ENCODE results near the gene TICRR.

Gene TICRR

DNA sequence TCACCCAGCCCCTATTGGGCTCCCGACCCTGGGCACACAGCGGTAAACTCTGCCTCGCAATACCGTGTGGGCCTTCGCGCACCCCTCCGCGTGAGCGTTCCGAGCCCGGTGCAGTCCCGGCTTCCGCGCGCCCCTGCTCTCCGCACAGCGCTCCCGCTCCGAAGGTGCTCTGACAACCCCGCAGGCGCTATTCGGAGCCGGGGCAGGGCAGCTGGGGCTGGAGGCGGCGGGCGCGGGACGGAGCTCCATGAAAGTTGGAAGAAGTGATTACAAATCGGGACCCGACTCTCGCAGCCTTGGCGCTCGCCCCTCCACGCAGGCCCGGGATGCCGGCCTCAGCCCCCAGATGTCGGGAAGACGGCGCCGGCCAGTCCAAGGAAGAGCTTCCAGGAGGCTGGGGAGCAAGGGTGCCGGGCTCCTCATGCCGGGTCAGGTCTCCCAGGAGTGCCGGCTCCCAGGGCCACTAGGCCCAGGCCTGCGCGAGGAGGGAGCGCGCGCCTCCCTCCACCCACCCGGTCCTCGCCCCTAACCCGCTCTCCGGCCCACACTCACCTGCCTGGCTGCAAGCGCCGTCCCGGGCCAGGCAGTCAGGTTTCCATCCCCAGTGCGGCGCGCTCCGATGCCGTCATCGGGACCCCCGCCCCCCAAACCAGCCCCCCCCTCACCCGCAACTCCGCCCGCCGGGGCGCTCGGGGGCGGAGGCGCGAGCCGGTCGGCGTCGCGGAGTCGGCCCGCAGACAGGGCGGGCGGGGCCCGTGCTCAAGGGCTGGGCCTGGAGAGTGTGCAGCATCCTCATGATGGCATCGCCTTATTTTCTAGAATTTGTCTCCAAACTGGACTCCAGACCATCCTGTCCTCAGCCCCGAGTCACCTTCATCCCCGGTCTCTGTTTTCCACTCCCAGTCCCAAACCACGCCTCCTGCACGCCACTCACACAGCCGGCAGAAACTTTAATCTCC is 79.9 kb downstream of the TICRR start, which contains the start of gene KIF7:
TSS of gene KIF7 (minus strand) at position 621 of the 959 bp plus-strand sequence. CDS start 2,537 bp downstream, outside the sequence.
- peak in 1 of 2 experiments; percentile 73 for DNase-seq

DNA sequence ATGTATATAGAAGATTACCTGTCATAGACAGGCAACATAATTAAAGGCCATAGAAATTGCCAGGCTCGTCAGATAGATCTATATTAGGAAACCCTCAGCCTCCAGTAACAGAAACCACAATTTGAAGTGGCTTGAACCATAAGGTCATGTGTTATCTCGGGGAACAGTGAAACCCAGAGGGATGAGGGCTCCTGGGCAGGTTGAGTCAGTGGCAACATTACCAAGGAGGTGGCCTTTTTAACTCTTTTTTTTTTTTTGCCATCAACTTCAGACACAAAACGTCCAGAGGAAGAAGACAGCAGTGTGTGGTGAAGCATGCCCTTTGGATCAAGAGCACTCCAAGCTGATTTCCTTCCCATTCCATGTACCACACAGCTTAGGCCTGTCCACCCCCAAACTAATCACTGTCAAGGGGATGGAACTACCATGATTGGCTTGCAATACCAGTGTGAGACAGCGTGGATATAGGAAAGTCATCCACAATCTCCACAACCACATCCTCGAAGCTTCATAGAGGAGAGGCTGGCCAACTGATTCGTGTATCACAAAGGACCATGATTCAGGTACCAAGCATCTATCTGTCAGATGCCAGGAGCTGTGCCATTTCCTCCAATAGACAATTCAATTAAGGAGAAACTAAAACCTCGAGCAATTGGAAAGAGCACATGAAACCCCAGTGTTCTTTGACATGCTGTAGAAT is 81.0 kb downstream of the TICRR start:
- no peak for DNase-seq

DNA sequence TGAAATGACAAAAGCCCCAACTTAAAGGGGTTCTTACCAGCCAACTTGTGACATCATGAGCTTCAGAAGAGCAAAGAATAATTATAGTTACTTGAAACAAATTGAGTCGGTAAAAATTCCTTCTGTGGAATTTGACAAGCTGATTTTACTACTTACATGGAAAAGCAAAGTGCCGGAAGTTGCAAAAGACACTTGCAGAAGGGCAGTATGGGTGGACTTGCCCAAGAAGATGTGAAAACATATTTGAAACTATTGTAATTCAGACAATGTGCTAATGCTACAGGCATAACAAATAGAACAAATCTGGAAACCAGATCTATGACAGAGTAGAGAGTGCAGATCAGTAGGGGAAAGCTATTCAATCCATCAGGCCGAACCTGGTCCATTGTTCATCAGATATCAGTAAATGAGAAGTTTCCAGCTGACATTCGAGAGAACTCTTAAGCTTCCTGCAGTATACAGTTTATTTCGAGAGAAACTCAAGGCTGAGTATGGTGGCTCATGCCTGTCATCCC is 82.5 kb downstream of the TICRR start:
- DNase-seq, result no peak

DNA sequence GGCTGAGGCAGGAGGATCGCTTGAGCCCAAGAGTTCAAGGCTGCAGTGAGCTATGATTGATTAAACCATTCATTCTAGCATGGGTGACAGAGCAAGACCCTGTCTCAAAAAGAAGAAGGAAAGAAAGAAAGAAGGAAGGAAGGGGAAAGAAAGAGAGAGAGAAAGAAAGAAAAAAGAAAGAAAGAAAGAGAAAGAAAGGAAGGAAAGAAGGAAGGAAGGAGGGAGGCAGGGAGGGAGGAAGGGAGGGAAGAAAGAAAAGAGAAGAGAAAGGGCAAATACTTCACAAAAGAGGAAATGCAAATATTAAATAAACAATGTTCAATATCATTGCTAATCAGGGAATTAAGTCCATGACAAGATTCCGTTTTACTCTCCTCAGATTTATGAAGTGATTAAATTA is 84.0 kb downstream of the TICRR start:
- DNase-seq, result no peak

DNA sequence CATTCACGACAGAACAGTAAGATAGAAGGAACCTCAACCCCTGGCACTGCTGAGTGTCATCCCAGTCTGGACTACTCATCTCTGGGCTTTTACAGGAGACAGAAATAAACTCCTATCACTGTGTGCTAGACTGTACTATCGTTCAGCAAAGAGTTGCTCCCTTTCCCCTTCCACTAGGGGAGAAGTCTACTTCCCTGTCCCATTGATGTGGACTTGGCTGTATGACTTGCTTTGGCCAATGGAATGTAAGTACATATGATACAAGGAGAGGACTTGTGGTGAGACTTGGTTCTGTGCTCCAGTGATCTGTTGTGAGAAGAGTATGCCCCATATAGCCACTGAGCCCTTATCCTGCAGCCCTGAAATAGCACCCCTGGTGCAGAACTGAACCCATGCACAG is 85.3 kb downstream of the TICRR start:
- no peak for DNase-seq

DNA sequence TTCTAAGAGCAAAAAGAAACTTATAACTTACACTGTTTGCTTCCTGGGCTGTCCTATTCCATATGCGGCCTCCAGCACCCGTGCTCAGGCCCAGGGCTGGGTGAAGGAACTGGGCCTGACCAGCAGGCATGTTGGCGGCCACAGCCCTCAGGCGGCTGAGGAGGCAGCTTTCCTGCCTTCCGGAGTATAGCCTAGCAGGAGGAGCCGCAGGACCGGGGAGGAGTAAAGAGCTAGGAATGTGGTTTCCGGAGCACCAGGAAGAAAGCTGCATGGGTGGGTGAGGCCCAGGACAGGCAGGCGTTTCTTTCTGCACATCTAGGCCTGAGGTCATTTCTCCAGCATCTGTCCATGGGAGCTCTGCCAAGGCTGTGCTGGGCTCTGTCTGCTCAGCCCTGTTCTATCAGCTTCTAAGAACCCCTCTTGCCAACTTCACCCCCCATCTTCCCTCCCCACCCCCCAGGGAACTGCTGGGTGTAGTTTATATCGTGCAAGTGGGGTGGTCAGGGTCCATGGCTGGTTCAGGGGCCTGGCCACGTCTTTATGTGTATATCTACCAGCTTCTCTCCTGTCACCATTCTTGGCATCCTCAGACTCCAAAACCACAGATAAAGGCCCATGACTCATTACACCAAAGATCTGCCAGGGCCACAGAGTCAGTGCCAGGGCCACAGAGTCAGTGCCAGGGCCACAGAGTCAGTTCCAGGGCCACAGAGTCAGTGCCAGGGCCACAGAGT is 87.8 kb downstream of the TICRR start:
- no peak for DNase-seq

DNA sequence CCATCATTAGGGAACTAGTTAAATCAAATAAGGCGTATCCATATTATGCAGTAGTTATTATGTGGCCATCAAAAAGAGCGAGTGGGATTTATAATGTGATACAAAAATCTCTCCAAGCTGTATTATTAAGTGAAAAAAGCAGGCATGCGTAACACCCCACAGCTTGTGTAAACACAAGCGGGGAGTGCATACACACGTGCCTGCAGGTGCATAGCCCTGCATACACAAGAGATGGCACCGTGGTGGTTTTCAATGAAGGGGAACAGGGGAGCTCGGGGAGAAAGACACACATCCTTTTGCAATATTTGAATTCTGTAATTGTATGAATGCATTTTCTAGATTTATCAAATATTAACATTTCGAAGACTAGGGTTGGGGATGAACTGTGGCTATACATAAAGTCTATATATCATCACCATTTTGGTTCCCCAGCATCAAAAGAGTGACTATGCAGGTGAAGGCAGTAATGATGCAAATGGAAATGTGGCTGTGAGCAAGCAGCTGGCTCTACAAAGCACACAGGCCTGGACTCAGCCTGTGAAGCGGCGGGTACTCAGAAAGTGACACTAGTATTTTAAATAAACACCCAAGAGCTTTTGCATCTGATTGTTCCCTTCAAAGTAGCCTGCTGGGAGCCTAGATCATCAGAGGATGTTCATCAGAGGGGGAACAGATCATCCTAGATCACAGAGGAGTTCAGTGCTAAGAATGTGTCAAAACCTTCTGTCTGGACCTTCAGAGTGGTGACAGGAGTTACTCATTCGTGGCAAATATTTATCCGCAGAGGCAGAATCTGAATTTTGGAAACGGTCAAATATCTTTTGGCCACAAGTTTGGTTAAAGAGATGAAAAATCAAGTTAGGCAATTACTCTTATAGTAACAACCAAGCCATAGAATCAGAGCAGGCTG is 89.4 kb downstream of the TICRR start:
- peak; percentile 77 to 84 for DNase-seq

DNA sequence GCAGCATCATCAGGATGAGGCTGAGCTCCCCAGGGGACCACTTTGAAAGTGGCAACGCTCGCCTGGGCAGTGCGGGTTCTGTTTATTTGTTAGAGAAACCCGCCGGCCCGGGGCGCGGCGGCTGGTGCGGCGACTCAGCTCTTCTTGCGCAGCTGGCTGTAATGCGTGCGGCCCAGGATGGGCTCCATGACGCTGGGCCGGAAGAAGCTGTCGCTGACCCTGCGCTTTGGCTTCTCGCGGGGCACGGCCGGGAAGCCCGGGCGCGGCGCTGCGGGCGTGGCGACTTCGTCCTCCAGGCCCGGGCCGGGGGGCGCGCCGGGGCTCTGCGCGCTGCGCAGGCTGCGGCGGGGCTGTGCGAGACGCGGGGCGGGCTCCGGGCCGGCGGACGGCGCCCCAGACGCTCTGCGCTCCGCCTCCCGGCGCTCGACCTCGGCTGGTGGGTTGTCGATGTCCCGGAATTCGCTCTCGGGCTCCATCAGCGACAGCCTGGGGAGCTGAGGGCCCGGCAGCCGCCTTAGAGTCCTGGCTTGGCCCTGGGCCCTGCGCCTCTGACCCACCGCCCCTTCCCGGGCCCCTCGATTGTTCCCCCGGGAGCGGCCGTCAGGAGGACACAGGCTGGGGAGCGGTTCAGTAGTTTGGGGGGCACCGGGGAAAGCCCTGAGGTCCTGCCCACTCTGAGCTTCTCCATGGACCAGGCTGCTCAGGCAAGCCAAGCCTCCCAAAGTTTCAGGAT is 90.3 kb downstream of the TICRR start:
- peak in 1 of 2 experiments; percentile 67 for DNase-seq

DNA sequence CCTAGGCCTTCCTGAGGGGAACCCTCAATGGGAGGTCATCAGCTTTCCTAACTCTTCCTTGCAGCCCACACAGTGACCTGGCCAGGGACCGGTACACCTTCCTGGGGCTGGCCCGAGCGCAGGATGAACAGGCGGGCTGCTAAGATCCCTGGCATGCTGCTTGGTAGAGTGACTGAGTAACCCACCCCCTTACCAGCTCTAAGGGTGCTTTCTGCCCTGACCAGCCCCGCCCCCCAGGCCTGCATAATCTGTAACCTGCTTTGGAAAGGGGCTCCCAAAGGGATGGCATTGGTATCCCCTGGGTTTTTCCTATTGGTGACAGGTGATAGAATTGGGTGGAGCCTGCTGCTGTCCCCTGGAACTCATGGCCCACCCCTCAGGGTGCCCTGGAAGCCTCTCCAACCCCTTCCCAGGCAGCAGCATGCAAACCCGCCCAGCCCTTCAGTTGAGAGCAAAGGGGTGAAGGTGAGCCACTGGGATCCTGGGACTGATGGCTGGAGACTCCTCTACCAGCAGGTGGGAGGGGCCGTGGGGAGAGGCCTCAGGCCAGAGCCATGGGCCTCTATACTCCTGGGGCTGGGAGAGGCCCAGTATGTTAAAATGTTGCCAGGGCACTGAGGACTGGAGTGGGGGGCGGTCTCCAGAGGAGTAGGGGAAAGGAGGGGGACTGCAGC is 91.1 kb downstream of the TICRR start:
- peak in 1 of 2 experiments; percentile 18 for DNase-seq

DNA sequence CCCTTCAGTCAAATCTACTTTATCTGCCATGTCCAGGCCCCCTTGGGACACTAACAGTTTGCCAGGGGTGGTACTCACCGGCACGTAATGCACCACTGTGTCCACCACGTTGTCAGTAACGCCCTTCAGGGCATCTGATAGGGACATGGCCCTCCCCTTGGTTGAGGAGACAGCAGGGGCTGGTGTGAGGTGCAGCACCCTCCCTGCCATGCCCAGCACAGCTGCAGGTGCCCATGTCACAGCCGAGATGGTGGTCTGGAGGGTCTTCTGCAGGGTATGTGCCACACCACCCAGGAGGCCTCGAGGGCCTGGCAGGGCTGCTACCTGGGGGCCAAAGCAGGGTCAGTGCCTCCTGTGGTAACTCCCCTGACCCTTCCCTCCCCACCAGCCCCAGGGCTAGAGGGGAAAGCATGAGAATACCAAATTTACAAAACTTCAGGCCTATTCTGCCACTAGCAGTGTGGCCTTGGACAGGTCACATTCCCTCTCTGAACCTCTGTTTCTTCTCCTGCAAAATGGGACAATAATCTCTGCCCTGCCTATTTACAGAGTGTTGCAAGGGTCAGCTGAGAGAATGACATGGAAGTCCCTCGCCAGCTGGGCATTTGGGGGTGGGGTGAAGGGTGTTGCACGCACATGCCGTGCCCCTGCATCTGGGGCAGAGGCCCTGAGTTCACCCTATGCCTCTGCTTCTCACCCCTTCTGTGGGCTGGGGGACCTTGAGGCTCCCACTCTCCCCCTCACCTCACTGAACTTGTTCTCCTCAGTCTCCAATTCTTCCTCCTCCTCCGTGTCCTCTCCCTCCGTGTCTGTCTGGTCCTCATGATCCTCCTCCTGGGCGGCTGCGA is 91.8 kb downstream of the TICRR start:
- no peak for DNase-seq

DNA sequence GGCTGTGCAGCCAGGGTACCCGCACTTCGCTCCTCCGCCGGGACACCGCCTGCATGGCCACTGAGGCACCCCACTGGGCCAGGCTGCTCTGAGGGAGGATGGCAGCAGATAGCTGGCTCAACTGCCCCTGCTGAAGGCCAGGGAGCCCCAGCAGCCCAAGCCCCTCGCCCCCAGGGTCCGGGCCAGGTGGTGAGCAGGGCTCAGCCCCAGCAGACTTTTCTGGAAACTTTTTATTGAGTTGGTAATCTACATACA is 92.4 kb downstream of the TICRR start:
- no peak for DNase-seq

DNA sequence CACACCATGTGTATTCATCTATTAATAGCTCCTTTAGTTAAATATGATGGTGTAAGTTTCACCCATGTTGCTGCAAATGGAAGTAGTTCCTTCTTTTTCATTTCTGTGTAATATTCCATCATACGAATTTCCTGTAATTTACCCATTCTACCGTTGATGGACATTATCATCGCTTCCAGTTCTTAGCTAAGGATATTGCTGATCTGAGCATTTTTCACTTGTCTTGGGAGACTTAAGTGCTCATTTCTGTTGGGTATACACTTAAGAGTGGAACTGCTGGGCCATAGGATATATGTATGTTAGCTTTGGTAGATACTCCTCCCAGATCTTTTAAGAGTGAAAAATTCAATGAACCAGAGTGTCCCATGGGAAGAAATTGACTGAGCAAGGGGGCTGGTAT is 92.9 kb downstream of the TICRR start:
- DNase-seq, result no peak

DNA sequence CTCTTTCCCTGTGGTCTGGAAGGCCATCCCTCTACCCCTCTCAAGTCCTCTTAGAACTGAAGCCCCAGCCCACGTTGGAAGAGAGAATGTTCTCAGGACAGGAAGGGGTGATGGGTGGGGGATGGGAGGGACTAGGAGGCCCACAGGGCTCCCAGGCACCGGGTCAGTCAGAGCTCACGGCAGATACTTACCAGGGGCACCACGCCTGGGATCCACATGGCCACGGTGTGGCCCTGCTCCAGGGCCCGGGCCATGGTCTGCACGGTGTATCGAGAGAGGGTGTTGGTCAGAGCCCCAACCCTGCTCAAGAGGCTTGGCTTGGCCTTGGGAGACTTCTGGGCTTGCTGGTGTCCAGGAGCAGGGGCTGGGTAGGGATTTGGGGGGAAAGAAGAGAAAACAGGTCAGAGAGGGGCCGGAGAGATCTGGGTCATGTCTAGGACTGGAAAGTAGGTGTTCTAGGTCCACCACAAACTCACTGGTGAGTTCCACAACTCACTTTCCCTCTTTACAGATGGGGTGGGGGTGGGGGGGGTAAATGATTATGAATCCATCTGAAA is 94.1 kb downstream of the TICRR start:
- no peak for DNase-seq

DNA sequence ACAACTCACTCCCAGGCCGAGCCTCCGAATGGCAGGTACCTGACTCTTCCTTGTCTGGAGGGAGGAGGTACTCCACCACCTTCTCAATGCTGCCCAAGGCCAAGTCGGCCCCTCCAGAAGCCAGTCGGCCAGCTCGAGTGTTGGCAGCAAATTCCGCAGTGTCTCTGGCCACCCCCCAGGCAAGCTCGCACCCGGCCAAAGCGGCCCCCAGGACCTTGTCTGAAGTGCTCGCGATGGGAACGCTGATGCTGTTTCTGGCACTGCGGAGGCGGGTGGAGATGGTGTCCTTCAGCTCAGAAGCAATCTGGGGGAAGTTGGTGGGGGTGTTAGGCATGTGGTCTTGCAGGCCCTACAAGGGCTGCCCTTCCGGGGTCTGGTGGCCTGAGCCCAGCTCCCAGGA is 94.7 kb downstream of the TICRR start:
- no peak for DNase-seq

DNA sequence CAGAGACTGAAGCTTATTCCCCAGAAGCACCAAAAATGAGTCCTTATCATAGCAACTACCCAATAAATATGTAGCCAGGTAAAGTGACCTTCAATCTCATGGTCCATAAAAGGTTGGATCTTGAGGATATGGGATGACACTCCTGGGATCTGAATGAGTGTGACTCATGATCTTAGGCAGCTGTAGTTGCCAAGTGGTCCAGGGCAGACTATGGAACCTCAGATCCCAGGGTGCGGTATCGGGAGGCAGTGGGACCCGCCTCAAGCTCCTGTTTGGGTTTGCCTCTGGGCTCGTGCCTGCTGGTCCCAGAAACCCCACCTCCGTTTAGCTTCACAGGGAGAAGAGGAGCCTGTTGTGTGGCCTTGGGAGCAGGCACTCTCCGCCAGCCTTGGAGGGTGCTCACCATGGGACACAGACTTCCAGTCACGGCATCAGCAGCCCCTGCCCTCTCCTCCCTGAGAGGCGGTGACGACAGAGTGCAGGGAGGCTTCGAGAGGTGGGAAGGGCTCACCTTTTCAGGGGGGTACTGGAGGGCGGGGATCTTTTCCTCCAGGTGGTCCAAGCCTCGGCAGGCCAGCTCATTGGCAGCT is 95.8 kb downstream of the TICRR start:
- no peak for DNase-seq

DNA sequence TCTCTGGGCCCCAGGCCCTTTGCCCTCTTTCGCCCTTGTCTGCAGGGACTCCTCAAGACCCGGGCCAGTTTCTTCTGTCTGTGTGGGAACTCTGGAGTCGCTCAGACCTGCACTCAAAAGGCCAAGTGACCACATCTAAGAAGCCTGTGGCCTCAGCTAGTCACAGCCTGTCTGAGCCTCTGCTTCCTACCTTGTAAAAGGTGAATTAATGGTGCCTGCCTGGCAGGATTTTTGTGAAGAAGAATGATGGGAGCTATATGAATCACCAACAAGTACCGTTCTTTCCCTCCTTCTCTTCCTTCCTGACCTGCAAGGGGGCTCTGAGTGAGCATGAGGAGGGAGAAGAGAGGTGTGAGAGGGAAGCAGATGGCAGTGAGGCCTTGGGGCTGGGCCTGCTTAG is 96.4 kb downstream of the TICRR start:
- no peak for DNase-seq

DNA sequence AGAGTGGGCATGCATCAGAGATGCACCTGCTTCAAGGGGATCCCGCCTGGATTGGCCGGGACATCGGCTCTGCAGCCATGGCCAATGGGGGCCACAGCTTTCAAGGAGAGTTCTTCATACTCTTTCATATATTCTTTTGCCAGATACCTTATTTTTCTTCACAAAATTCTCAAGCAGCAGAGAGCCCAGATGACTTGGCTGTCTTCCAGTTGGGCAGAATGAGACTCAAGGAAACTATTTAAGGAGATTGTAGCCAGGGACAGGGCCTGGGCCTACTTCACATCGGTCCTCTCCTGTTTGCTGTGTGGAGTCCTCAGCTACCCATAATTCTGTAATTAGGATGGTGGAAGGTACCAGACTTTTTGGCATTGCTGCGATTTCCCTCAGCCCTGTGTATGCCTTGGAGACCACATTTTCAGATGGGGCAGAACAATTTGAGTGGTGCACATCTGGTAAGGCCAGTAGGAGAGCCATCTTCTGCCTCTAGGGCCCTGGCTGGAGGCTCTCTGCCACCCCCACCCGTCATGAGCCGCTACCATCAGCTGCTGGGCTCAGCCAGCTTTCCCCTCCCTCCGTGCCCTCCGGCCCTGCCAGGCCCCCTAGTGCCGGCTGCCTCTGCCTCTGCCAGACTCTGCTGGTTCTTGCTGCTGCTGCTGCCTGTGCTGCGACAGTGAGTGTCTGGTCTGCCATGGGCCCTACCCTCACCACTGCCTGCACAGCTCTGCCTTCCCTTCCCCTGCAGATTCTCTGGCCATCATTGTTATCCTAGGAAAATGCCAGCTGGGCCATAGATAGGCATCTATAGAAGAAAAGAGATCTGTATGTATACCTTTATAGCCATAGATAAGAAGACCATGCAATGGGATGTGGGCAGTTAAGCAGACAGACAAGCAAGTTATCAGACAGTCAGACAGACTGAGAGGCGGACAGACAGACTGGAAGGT is 97.2 kb downstream of the TICRR start:
- no peak for DNase-seq

DNA sequence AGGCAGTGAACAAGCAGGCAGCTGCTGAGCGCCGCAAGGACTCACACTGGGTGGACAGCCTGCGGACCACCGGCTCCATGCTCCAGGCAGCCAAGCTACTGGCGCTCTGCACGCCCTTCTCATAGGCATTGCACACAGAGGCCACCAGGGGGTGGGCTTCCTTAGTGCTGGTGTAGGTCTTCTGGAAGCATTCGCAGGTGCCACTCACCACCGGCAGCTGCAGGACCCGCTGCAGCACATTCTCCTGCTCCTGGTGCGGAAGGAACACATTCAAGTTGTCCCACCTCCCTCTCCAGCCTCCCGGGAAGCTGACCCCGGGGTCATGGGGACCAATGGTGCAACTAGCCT is 97.9 kb downstream of the TICRR start:
- peak; percentile 4 to 66 for DNase-seq
